K562 treated with DMSO at 1 percent for 12 hours (cell line): ENCODE data around the gene LRG1. TPM values are rescaled to one million over a fixed set of nuclear protein-coding genes. Genes with fewer than 3 reads are reported as not detected.

ENCODE experiments used
- total RNA-seq: library from RNA; unstranded; fragments of 300-600 nt; gene quantifications from 2 replicates; pipeline ENCODE4 v1.2.3, GENCODE V29; 2022; ENCODE audit not compliant: insufficient read depth

The LRG1 gene
- 20.9 and 22.2 TPM in 2 replicates for total RNA-seq

GRCh38 chr19:4539693-4540581 lies at the start of gene LRG1:
Gene LRG1 (minus strand): TSS chr19:4540036. CDS start chr19:4540013, 23 bp downstream.

GRCh38 chr19:4559569-4559968 lies 19.7 kb upstream of the LRG1 start, which contains the start of gene SEMA6B:
Gene SEMA6B (minus strand): TSS chr19:4559684. CDS start chr19:4558457, 1,227 bp downstream.

GRCh38 chr19:4534836-4535658 lies 4.8 kb downstream of the LRG1 start, which contains the start of gene PLIN5:
Gene PLIN5 (minus strand): TSS chr19:4535224. CDS start chr19:4534074, 1,150 bp downstream.

GRCh38 chr19:4518345-4519171 lies 21.3 kb downstream of the LRG1 start, which contains the start of gene PLIN4:
Gene PLIN4 (minus strand): TSS chr19:4518486. CDS start chr19:4518272, 214 bp downstream.

Other genes with a start within 250 kb of the LRG1 start
- gene TMIGD2, start 237.6 kb downstream of the LRG1 start, total RNA-seq = not detected in 2 replicates
- not detected in 2 replicates for gene FSD1, start 235.4 kb downstream of the LRG1 start, total RNA-seq
- gene STAP2, start 201.2 kb downstream of the LRG1 start, total RNA-seq = 1.5 and 5.0 TPM in 2 replicates
- 11.5 and 12.9 TPM in 2 replicates for gene MPND, start 196.5 kb downstream of the LRG1 start, total RNA-seq
- gene SH3GL1, start 139.5 kb downstream of the LRG1 start, total RNA-seq = 78.4 and 89.0 TPM in 2 replicates
- 46.1 and 85.8 TPM in 2 replicates for gene CHAF1A, start 137.4 kb downstream of the LRG1 start, total RNA-seq
- 126 and 174 TPM in 2 replicates for gene UBXN6, start 82.2 kb downstream of the LRG1 start, total RNA-seq
- 47.7 and 49.5 TPM in 2 replicates for gene HDGFL2, start 67.7 kb downstream of the LRG1 start, total RNA-seq
- 0.15 and 0.23 TPM in 2 replicates for gene PLIN4, start 21.6 kb downstream of the LRG1 start, total RNA-seq
- gene PLIN5, start 4.8 kb downstream of the LRG1 start, total RNA-seq = 0.28 and 1.3 TPM in 2 replicates
- gene SEMA6B, start 19.6 kb upstream of the LRG1 start, total RNA-seq = 3.0 TPM in 2 replicates
- gene TNFAIP8L1, start 99.5 kb upstream of the LRG1 start, total RNA-seq = 10.0 and 14.8 TPM in 2 replicates
- gene MYDGF, start 130.3 kb upstream of the LRG1 start, total RNA-seq = 289 and 338 TPM in 2 replicates
- 21.4 and 59.0 TPM in 2 replicates for gene DPP9, start 183.8 kb upstream of the LRG1 start, total RNA-seq